Peyer's patch (tissue), 4 donors: ENCODE measurements around the gene SLC26A2.

Source experiments
- POLR2A ChIP-seq, 2 donors: fragments of 450-650 bp; IDR thresholded peaks; one replicate each; pipeline ENCODE4 v1.5.1; 2017; ENCODE audit warnings: antibody characterized with exemption in 2 of 2, mild to moderate bottlenecking in 2 of 2, moderate library complexity in 2 of 2
- TF ChIP-seq, protein P1 (sequence below), 6 experiments: fragments of 450-650 bp in 4 of 6; fragments of 200-600 bp in 2 of 6; sonication (generic) in 1 of 6; IDR thresholded peaks; one replicate each; pipeline ENCODE4 v1.5.1; 2017 to 2019; ENCODE audit warnings: antibody characterized with exemption in 6 of 6, mild to moderate bottlenecking in 3 of 6, moderate library complexity in 1 of 6

GRCh38 chr5:150034662-150035061, 74.1 kb downstream of the SLC26A2 start:
- TF ChIP-seq, protein P1, sequence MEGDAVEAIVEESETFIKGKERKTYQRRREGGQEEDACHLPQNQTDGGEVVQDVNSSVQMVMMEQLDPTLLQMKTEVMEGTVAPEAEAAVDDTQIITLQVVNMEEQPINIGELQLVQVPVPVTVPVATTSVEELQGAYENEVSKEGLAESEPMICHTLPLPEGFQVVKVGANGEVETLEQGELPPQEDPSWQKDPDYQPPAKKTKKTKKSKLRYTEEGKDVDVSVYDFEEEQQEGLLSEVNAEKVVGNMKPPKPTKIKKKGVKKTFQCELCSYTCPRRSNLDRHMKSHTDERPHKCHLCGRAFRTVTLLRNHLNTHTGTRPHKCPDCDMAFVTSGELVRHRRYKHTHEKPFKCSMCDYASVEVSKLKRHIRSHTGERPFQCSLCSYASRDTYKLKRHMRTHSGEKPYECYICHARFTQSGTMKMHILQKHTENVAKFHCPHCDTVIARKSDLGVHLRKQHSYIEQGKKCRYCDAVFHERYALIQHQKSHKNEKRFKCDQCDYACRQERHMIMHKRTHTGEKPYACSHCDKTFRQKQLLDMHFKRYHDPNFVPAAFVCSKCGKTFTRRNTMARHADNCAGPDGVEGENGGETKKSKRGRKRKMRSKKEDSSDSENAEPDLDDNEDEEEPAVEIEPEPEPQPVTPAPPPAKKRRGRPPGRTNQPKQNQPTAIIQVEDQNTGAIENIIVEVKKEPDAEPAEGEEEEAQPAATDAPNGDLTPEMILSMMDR (IDR thresholded peaks at IDR 0.05), result no peak
- no peak for TF ChIP-seq POLR2A (IDR thresholded peaks at IDR 0.05)
